ENCODE data around the gene PRKCH. TPM values are rescaled to one million over a fixed set of nuclear protein-coding genes. Genes with fewer than 3 reads are reported as not detected.
"Not testable (repeated sequence)": the region's sequence is repeated elsewhere in the genome, so short reads cannot be mapped to it uniquely, and the experiment has no call there.

Gene PRKCH
- total RNA-seq, 1 donor from 2014 or later: 20.2 TPM

DNA sequence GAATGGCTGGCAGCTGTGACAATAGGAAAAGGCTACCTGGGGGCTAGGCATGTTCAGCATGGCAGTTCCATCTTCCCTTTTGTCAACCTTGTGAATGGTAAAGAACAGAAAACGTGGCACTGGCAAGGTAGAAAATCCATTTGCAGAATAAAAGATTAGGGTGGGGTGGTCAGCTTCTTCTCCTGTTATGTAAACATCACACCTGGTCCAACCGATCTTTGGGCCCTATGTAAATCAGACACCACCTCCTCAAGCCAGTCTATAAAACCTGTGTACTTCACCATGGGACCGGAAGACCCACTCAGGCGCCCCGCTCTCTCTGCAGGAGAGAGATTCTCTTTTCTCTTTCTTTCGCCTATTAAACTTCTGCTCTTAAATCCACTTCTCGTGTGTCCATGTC is 20.6 kb upstream of the PRKCH start:
- intact Hi-C loops (cut with DNase I): no loop called here
- no peaks in the 10 kb centered on the region for H3K27me3 ChIP-seq
- no peak overlapping the region for H3K4me3 ChIP-seq
- H3K36me3 ChIP-seq: no peaks in the 10 kb centered on the region
- H3K9me3 ChIP-seq: no peaks in the 10 kb centered on the region
- H3K4me1 ChIP-seq: no peaks in the 10 kb centered on the region
- TF ChIP-seq, protein P1, sequence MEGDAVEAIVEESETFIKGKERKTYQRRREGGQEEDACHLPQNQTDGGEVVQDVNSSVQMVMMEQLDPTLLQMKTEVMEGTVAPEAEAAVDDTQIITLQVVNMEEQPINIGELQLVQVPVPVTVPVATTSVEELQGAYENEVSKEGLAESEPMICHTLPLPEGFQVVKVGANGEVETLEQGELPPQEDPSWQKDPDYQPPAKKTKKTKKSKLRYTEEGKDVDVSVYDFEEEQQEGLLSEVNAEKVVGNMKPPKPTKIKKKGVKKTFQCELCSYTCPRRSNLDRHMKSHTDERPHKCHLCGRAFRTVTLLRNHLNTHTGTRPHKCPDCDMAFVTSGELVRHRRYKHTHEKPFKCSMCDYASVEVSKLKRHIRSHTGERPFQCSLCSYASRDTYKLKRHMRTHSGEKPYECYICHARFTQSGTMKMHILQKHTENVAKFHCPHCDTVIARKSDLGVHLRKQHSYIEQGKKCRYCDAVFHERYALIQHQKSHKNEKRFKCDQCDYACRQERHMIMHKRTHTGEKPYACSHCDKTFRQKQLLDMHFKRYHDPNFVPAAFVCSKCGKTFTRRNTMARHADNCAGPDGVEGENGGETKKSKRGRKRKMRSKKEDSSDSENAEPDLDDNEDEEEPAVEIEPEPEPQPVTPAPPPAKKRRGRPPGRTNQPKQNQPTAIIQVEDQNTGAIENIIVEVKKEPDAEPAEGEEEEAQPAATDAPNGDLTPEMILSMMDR (IDR thresholded peaks at IDR 0.05): no peak
- no peak for DNase-seq (ENCODE audit: low spot score in 2 of 2)
- H3K27ac ChIP-seq: no peak overlapping the region

GRCh38 chr14:61304688-61305087 is 16.7 kb upstream of the PRKCH start:
- DNase-seq (ENCODE audit: low spot score in 2 of 2): no peak
- intact Hi-C loops (cut with DNase I): no loop called here

GRCh38 chr14:61308198-61308597 is 13.2 kb upstream of the PRKCH start:
- DNase-seq (ENCODE audit: low spot score in 2 of 2): no peak
- H3K27ac ChIP-seq: no peak overlapping the region
- no peaks in the 10 kb centered on the region for H3K9me3 ChIP-seq
- H3K4me1 ChIP-seq: no peaks in the 10 kb centered on the region
- TF ChIP-seq, protein P1 (IDR thresholded peaks at IDR 0.05): no peak
- H3K36me3 ChIP-seq: no peaks in the 10 kb centered on the region
- H3K27me3 ChIP-seq: no peaks in the 10 kb centered on the region
- intact Hi-C loops (cut with DNase I): no loop called here
- H3K4me3 ChIP-seq: no peak overlapping the region

More at GRCh38 chr14:61304688-61305087, 16.7 kb upstream of the PRKCH start:
- Histone ChIP-seq H3K4me3 (no peak overlapping the region), H3K4me1 (no peaks in the 10 kb centered on the region), H3K27me3 (no peaks in the 10 kb centered on the region), H3K27ac (no peak overlapping the region), H3K36me3 (no peaks in the 10 kb centered on the region), H3K9me3 (no peaks in the 10 kb centered on the region)
- TF ChIP-seq, protein P1 (IDR thresholded peaks at IDR 0.05): no peak

DNA sequence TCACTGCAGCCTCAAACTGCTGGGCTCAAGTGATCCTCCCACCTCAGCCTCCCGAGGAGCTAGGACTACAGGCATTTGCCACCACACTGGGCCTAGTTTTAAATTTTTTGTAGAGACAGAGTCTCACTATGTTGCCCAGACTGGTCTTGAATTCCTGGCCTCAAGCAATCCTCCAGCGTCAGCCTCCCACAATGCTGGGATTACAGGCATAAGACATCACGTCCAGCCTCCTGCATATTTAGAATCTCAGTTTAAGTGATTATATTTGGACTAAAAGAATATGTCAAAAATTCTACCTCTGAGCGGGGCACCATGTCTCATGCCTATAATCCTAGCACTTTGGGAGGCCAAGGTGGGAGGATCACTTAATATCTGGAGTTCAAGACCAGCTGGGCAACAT is 12.7 kb upstream of the PRKCH start:
- H3K9me3 ChIP-seq; H3K4me3 ChIP-seq; intact Hi-C loops (cut with DNase I); DNase-seq (ENCODE audit: low spot score in 2 of 2); H3K36me3 ChIP-seq; H3K27ac ChIP-seq; H3K4me1 ChIP-seq; H3K27me3 ChIP-seq: not testable (repeated sequence)

GRCh38 chr14:61315313-61315712 is 6.1 kb upstream of the PRKCH start:
- TF ChIP-seq, protein P1 (IDR thresholded peaks at IDR 0.05): no peak
- Histone ChIP-seq H3K27me3 (no peaks in the 10 kb centered on the region), H3K4me1 (no peaks in the 10 kb centered on the region), H3K36me3 (no peaks in the 10 kb centered on the region), H3K27ac (no peak overlapping the region), H3K4me3 (no peak overlapping the region), H3K9me3 (no peaks in the 10 kb centered on the region)
- DNase-seq (ENCODE audit: low spot score in 2 of 2): no peak
- intact Hi-C loops (cut with DNase I): no loop called here

GRCh38 chr14:61319086-61319485 is 2.3 kb upstream of the PRKCH start:
- DNase-seq (ENCODE audit: low spot score in 2 of 2): no peak
- no peaks in the 10 kb centered on the region for H3K27me3 ChIP-seq

More at GRCh38 chr14:61319086-61319485, 2.3 kb upstream of the PRKCH start:
- Histone ChIP-seq H3K9me3 (no peaks in the 10 kb centered on the region), H3K36me3 (no peaks in the 10 kb centered on the region), H3K4me1 (peaks cover 0 to 6% of the 10 kb centered on the region in 2 donors), H3K27ac (no peak overlapping the region), H3K4me3 (no peak overlapping the region)
- intact Hi-C loops (cut with DNase I): no loop called here
- TF ChIP-seq, protein P1 (IDR thresholded peaks at IDR 0.05): no peak

All from ascending aorta (tissue), 2 donors.